ENCODE measurements around the gene PROCR.
"Not testable (repeated sequence)": the region's sequence is repeated elsewhere in the genome, so short reads cannot be mapped to it uniquely, and the experiment has no call there.

PROCR gene

GRCh38 chr20:35190556-35190955, 18.7 kb downstream of the PROCR start:
- no peak overlapping the region for H3K4me3 ChIP-seq (ENCODE audit: low read length)
- TF ChIP-seq, protein P1, sequence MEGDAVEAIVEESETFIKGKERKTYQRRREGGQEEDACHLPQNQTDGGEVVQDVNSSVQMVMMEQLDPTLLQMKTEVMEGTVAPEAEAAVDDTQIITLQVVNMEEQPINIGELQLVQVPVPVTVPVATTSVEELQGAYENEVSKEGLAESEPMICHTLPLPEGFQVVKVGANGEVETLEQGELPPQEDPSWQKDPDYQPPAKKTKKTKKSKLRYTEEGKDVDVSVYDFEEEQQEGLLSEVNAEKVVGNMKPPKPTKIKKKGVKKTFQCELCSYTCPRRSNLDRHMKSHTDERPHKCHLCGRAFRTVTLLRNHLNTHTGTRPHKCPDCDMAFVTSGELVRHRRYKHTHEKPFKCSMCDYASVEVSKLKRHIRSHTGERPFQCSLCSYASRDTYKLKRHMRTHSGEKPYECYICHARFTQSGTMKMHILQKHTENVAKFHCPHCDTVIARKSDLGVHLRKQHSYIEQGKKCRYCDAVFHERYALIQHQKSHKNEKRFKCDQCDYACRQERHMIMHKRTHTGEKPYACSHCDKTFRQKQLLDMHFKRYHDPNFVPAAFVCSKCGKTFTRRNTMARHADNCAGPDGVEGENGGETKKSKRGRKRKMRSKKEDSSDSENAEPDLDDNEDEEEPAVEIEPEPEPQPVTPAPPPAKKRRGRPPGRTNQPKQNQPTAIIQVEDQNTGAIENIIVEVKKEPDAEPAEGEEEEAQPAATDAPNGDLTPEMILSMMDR (IDR thresholded peaks at IDR 0.05; ENCODE audit: insufficient read depth, low read depth, low read length, missing control alignments), result no peak
- DNase-seq (ENCODE audit: low read depth), result no peak

- H3K4me3 ChIP-seq (ENCODE audit: low read length), result no peak overlapping the region
- no peak for DNase-seq (ENCODE audit: low read depth)
- TF ChIP-seq, protein P1 (IDR thresholded peaks at IDR 0.05; ENCODE audit: insufficient read depth, low read depth, low read length, missing control alignments), result no peak
These were observed 19.7 kb downstream of the PROCR start for GRCh38 chr20:35191419-35192117.

- DNase-seq (ENCODE audit: low read depth), result peak; percentile 68
- H3K4me3 ChIP-seq (ENCODE audit: low read length), result no peak overlapping the region
- TF ChIP-seq, protein P1 (IDR thresholded peaks at IDR 0.05; ENCODE audit: insufficient read depth, low read depth, low read length, missing control alignments), result no peak
These were observed 20.4 kb downstream of the PROCR start for GRCh38 chr20:35192118-35192872.

DNA sequence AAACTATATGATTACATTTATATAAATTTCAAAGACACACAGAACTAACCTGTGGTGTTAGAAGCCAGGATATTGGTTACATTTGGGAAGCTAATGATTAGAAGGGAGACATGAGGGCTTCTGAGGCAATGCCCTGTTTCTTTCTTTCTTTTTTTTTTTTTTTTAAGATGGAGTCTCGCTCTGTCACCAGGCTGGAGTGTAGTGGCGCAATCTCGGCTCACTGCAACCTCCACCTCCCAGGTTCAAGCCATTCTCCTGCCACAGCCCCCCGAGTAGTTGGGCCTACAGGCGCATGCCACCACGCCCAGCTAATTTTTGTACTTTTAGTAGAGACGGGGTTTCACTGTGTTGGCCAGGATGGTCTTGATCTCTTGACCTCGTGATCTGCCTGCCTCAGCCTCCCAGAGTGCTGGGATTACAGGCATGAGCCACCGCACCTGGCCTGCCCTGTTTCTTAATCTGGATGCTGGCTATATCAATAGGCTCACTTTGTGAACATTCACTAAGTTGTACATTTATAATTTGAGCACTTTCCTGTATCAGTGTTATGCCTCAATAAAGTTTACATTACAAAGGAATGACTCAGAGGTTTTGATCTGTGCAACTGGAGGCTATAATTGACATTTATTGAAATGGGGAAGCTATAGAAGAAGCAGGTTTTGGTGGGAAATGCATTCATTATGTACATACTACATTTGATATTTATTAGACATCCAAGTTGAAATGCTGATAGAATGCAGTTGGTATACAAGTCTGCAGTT, 21.3 kb downstream of the PROCR start:
- not testable (repeated sequence) for H3K4me3 ChIP-seq (ENCODE audit: low read length); DNase-seq (ENCODE audit: low read depth)

DNA sequence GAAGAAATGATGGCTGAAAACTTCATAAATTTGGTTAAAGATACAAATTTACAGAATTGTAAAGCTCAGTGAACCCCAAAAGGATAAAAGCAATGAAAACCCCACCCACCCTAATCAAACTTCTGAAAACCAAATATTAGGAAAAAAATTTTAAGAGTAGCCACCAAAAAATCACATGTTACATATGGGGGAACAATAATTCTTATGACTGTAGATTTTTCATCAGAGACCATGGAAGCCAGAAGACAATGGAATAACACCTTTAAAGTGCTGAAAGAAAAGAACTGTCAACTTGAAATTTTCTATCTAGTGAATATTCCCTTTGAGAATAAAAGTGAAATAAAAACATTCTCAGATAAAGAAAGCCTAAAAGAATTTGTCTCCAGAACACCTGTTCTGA, 24.4 kb downstream of the PROCR start:
- TF ChIP-seq, protein P1 (IDR thresholded peaks at IDR 0.05; ENCODE audit: insufficient read depth, low read depth, low read length, missing control alignments), result no peak
- H3K4me3 ChIP-seq (ENCODE audit: low read length), result no peak overlapping the region
- DNase-seq (ENCODE audit: low read depth), result no peak

GRCh38 chr20:35199740-35200139, 27.9 kb downstream of the PROCR start:
- no peak overlapping the region for H3K4me3 ChIP-seq (ENCODE audit: low read length)
- TF ChIP-seq, protein P1 (IDR thresholded peaks at IDR 0.05; ENCODE audit: insufficient read depth, low read depth, low read length, missing control alignments), result no peak
- DNase-seq (ENCODE audit: low read depth), result peak; percentile 71

GRCh38 chr20:35200267-35200666, 28.4 kb downstream of the PROCR start:
- H3K4me3 ChIP-seq (ENCODE audit: low read length), result no peak overlapping the region
- TF ChIP-seq, protein P1 (IDR thresholded peaks at IDR 0.05; ENCODE audit: insufficient read depth, low read depth, low read length, missing control alignments), result no peak
- DNase-seq (ENCODE audit: low read depth), result peak; percentile 91

DNA sequence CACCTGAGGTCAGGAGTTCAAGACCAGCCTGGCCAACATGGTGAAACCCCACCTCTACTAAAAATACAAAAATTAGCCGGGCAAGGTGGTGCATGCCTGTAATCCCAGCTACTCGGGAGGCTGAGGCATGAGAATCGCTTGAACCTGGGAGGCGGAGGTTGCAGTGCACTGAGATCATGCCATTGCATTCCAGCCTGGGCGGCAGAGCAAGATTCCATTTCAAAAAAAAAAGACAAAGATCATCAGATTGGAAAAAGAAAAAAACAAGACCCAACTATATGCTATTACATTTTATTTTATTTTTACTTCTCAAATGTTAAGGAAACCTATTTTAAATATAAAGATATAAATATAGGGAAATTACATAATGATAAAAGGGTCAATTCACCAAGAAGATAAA, 29.6 kb downstream of the PROCR start:
- DNase-seq (ENCODE audit: low read depth); H3K4me3 ChIP-seq (ENCODE audit: low read length): not testable (repeated sequence)
